T-helper 1 cell treated with Interleukin-12 subunit alpha and Interleukin-12 subunit beta and Interleukin-4 antibody, amounts not matched to agents 30 ng/mL and 1 ng/mL, for 36 hours (primary cell): Measurements from ENCODE around the gene SOX6. TPM values are rescaled to one million over a fixed set of nuclear protein-coding genes. Genes with fewer than 3 reads are reported as not detected.

Experiments
- intact Hi-C: fragments of 100-400 bp; cut with micrococcal nuclease; formaldehyde crosslinking; loops from one replicate; pipeline ENCODE4 v1.15.1; 2024
- total RNA-seq: library from RNA; stranded (reverse); gene quantifications from 2 replicates; pipeline ENCODE4 v1.2.3, GENCODE V29; 2022

SOX6 gene
- total RNA-seq, 1 donor from 2014 or later, result 0.17 TPM

GRCh38 chr11:16193897-16194381 is 162.4 kb downstream of the SOX6 start:
- intact Hi-C loops, result no loop called here

DNA sequence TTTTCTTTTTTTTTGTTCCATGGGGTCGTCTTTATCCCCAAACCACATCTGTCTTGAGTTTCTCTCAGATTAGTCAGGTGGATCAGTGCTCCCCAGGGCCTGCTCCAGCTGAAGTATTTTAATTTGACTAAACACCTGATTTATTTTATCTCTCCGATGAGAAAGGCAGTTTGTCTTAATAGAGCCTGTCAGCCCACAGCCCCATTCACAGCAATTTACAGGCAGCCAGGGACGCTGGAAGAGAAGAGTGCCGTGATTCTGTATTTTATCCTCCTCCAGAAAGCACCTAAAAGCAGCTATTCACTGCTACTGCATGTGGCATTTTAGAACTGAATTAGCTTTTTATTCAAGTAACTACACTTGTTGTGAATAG is 164.5 kb downstream of the SOX6 start:
- intact Hi-C loops, result no loop called here

- intact Hi-C loops, result no loop called here
These were observed 165.0 kb downstream of the SOX6 start for GRCh38 chr11:16191212-16191867.

DNA sequence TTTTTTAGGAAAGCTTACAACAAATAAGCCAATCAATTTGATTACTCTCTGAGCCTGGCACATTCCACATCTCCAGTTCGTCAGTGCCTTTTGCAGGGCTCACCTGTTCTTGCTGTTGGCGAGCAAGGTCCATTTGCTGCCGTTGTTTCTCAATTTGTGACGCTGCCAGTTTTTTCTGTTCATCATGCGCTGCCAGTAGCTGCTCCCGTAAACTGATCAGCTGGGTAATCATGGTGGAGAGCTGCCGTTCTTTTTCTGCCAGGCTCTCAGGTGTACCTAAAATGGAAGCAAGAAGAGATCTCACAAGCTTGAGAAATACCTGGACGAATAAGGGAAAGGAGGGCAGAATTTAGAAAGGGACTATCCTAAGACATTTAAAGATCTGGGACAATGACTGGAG is 169.7 kb downstream of the SOX6 start:
- intact Hi-C loops, result no loop called here

GRCh38 chr11:16185042-16185441 is 171.3 kb downstream of the SOX6 start:
- intact Hi-C loops, result no loop called here

GRCh38 chr11:16184588-16184987 is 171.8 kb downstream of the SOX6 start:
- intact Hi-C loops, result no loop called here

GRCh38 chr11:16182553-16182952 is 173.8 kb downstream of the SOX6 start:
- intact Hi-C loops, result no loop called here

GRCh38 chr11:16180868-16181267 is 175.5 kb downstream of the SOX6 start:
- intact Hi-C loops, result no loop called here

- intact Hi-C loops, result no loop called here
These were observed 176.7 kb downstream of the SOX6 start for GRCh38 chr11:16179676-16180075.

- intact Hi-C loops, result no loop called here
These were observed 178.1 kb downstream of the SOX6 start for GRCh38 chr11:16178273-16178672.

DNA sequence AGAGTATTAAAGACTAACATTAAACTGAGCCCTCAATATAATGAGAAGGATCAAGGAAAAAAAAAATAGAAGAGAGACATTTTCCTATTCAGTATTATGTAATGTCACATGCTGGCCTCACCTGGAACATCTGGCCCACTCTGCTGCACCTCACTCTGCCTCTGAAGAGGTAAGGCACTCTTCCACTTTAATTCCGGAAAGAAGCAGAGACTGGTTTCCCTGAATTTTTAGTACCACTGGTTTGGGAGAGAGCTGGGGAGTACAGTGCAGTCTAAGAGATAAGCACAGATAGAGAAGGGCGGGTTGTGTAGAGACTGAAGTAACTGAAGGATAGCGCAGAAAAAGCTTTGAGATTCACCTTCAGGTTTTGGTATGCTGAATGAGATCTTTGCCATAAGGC is 178.7 kb downstream of the SOX6 start:
- intact Hi-C loops, result no loop called here

DNA sequence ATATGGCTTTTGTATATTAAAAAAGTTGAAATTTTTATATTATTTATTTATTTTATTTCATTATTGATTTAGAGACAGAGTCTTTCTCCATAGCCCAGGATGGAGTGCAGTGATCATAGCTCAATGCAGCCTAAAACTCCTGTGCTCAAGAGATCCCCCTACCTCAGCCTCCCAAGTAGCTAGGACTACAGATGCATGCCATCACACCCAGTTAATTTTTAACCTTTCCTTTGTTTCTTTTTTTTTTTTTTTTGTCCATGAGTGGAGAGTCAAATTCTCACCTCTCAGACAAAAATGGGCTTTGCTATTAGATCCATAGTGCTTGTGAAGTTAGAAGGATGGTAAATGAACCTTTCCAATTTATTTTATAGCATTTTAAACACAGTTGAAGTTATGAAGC is 182.5 kb downstream of the SOX6 start:
- intact Hi-C loops, result no loop called here

- intact Hi-C loops, result no loop called here
These were observed 184.5 kb downstream of the SOX6 start for GRCh38 chr11:16171882-16172281.

- intact Hi-C loops, result no loop called here
These were observed 186.1 kb downstream of the SOX6 start for GRCh38 chr11:16169956-16170847.

- intact Hi-C loops, result no loop called here
These were observed 186.8 kb downstream of the SOX6 start for GRCh38 chr11:16169541-16169940.

DNA sequence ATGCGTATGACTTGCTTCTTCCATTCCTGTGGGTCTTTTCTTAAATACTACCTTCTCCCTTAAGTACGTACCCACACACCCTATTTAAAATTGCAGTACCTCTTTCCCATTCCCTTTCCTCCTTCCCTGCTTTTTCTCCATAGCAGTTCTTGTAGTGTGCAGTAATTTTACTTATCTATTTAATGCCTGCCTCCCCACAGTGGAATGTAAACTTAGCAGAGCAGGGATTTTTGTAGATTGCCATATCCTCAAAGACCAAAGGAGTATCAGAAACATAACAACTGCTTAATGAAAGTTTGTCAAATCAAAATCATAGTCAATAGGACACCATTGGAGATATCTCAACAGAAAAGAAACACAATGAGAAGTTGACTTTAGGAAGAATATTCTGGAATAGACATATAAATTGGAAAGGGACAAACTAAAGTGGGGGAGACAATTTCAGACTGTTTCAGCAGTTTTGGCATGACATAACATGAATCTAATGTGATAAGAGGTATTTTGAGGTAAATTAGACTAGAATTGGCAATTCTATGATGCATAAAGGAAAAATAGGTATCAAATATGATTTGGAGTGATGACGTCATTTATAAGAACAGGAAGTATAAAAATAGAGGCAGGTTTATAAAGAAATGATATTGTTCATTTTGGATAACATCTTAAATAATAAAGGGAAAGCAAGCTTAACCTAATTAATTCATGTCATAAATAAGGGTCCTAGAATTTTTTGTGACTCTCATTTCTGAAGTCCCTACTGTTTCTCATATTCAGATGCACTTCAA is 188.4 kb downstream of the SOX6 start:
- intact Hi-C loops, result no loop called here

- intact Hi-C loops, result no loop called here
These were observed 189.8 kb downstream of the SOX6 start for GRCh38 chr11:16166571-16166970.

DNA sequence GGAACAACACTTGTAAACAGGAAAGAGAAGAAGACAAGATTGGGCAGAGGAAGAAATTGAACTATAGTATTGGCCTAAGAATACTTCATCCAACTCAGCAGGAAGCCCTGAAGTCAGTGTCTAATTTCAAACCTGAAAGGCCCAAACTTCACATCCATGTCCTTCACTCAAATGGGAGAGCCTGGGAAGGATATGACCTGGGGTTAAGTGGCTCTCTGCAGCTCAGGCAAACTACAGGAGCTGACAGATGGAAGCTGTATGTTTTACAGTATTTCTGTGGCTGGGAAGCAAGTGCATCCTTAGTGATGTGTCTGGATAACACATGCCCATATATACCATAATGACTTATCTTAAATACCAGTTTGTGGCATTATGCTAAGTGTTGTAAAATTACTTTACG is 196.2 kb downstream of the SOX6 start:
- intact Hi-C loops, result no loop called here

DNA sequence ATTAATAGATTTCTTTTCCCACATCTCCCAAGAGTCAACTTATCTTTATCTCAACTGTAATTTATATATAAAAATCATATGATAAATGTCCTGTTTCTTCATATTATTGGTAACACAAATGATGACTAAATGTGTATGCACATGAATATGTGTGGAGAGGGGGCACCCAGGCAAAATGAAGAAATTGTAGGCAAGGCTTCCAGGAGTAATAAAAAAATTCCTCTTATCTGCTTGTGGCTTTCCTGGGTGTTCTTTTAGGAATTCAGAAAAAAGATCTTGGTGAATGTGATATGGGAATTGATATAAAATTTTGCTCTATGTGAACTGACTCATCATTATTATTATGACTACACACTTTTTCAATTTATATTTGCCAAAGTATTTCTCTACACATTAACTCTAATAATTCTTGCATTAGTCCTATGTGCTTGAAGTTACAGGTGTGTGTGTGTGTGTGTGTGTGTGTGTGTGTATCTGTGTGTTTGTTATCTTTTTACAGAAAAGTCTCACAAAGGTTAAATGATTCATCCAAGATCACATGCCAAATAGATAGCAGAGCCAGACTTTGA is 197.8 kb downstream of the SOX6 start:
- intact Hi-C loops, result no loop called here

GRCh38 chr11:16157327-16157726 is 199.0 kb downstream of the SOX6 start:
- intact Hi-C loops, result no loop called here

GRCh38 chr11:16155448-16155847 is 200.9 kb downstream of the SOX6 start:
- intact Hi-C loops, result no loop called here
